Dermis blood vessel endothelial cell (primary cell): Measurements from ENCODE around the gene CALHM3. TPM values are rescaled to one million over a fixed set of nuclear protein-coding genes. Genes with fewer than 3 reads are reported as not detected.

Source experiments
- DNase-seq: peaks from one replicate; pipeline ENCODE4 v3.0.0; 2010
- total RNA-seq: library from RNA; depleted of rRNA; stranded (reverse); fragments of >200 nt; gene quantifications from 2 replicates; pipeline ENCODE4 v1.2.3, GENCODE V29; 2014

CALHM3 gene
- total RNA-seq, 1 donor from 2014 or later: not detected

DNA sequence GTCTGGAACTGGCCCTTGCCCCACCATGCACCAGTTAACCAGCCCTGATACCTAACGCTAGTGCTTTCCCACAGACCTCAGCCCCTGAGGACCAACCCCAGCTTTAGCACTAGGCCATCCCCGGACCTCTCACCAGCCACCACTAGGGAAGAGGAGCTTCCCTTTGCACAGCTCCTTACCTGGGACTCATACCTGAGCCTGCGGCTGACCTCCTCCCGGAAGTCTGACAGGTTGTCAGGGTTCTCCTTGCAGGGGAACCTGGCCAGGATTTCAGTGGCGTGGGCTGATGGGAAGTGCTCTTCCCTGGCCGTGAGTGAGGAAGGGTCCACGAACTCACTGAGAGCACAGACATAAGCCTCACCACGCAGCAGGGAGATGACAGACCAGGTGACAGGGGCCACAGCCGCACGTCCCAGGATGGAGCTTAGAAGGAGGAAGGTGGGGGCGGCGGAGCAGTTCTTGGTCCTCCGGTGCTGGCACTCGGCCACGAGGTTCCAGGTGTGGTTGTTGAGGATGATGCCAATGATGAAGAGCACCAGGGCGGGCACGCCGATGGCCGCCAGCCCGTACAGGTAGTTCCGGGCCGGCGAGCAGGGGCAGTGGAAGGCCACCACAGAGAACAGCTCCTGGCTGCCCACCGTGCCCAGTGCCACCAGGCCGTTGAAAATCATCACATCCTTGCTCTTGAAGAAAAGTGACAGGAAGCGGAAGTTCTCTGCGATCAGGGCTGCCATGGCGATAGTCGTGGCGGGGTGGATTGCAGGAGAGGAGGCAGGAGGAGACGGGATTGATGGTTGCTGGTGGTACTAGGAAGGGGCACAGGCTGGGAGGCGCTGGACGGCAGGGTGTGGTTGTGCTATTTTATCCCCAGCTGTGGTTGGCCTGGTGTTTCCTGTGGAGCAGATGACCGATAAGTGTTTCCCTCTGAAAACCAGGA, 29.6 kb downstream of the CALHM3 start:
- no peak for DNase-seq

GRCh38 chr10:103448746-103449145, 30.3 kb downstream of the CALHM3 start:
- peak; percentile 55 for DNase-seq

- DNase-seq: no peak
These were observed 31.9 kb downstream of the CALHM3 start for GRCh38 chr10:103447187-103447586.

- DNase-seq: peak; percentile 85
These were observed 33.1 kb downstream of the CALHM3 start for GRCh38 chr10:103445767-103446567.

- DNase-seq: no peak
These were observed 33.7 kb downstream of the CALHM3 start for GRCh38 chr10:103445366-103445765.

DNA sequence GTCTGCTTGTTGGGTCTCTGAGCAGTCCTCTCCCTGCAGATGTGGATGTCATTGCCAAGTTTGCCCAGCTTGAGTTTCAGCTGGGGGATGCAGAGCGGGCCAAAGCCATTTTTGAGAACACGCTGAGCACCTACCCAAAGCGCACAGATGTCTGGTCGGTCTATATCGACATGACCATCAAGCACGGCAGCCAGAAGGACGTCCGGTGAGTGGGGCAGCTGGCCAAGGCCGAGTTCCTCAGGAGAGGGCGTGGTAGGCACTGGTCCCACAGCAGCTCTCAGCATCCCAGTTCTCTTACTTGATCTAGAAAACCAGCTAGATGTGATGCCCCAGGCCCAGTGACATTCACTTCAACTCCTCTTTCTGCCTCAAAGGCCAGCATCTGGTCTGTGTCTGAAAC, 34.6 kb downstream of the CALHM3 start:
- DNase-seq: no peak

DNA sequence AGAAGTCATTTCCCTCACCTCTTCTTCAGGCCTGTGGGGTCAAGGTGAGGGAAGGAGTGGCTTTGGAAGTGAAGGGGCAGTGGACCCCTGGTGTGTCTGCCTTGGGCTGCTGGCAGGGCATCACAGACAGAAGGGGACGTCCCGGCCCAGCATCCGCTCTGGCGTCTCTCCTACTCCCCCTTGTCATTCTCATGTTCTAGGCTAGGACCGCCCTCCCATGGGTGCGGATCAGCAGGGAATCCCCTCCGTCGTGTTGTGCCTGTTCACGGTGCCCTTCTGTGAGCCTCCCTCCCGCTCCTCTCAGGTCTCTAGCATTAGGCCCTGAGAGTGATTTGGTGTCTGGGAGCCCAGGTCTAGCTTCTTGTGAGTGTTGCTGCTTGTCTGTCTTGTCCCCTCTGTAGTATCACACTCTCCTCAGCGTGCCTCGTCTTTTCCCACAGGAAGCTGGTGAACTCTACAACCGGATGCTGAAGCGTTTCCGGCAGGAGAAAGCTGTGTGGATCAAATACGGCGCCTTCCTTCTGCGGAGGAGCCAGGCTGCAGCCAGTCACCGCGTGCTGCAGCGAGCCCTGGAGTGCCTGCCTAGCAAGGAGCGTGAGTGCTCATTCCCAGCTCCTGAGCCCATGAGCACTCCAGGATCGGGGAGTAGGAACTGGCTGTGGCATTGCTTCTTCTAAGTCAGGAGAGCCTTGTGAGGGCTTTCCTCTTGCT, 35.4 kb downstream of the CALHM3 start:
- DNase-seq: peak; percentile 80

DNA sequence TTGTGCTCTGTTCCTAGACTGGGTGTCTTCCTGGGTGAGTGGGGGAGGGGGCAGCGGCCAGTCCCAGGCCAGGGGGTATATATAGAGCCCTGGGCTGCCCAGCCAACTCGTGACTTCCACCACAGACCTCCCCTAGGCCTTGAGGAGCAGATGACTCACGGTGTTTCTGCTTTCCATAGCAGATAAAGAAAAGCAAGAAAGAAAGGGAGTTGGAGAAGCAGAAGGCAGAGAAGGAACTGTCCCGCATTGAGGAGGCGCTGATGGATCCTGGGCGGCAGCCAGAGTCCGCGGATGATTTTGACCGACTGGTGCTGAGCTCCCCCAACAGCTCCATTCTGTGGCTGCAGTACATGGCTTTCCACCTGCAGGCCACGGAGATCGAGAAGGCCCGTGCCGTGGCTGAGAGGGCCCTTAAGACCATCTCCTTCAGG, 37.0 kb downstream of the CALHM3 start:
- DNase-seq: no peak

DNA sequence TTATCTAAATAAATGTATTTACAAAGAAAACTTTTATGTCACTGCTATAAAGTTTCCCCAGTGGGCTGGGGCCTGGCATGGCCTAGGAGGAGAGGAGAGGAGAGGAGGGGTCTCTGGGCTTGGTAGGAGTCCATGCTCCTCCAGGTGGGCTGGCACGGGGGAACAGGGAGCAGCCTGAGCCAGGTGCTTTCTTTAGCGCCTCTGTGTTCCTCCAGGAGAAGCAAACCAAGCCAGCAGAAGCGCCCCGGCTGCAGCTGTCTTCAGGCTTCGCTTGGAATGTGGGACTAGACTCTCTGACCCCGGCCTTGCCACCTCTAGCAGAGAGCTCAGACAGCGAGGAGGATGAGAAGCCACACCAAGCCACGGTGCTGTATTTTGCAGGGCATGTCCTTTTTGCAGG, 37.4 kb downstream of the CALHM3 start:
- DNase-seq: no peak

DNA sequence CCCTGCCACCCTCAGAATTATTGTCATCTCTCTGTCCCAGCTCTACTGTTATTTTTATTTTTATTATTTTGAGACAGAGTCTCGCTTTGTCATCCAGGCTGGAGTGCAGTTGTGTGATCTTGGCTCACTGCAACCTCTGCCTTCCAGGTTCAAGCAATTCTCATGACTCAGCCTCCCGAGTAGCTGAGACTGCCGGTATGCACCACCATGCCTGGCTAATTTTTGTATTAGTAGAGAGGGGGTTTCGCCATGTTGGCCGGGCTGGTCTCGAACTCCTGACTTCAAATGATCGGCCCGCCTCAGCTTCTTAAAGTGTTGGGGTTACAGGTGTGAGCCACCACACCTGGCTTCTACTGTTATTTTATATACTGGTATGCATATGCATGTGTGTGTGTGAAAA, 37.8 kb downstream of the CALHM3 start:
- no peak for DNase-seq

DNA sequence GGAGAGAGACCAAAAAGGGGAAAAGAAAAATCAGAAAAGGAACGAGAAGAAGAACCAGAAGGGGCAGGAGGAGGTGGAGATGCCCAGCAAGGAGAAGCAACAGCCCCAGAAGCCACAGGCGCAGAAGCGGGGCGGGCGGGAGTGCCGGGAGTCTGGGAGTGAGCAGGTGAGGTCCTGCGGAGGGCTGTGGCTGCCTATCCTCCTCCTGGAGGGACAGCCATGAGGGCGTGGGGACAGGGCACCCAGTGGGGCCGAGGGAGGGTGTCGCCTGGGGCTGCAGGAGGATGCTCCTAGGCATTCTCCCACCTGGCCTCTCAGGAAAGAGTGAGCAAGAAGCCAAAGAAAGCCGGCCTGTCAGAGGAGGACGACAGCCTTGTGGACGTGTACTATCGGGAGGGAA, 38.6 kb downstream of the CALHM3 start:
- DNase-seq: no peak

GRCh38 chr10:103439776-103440175, 39.3 kb downstream of the CALHM3 start:
- DNase-seq: no peak

DNA sequence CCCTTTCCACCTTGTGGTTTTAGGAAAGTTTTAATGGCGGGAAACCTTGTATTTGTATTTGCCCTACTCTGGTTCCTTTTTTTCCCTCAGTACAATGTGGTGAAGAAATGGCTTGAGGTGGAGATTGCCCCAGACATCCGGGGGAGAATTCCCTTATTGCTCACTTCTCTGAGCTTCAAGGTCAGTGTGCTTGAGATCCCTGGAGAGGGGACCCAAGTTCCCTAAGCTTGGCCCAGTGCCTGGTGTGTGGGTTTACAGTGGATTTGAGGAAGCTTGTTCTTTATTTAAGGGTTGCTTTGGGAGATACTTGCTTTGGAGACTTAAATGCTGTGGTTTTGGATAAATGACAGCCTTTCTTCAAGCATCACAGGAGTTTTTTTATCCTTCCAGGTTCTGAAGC, 45.2 kb downstream of the CALHM3 start:
- no peak for DNase-seq

GRCh38 chr10:103431902-103432301, 47.1 kb downstream of the CALHM3 start:
- no peak for DNase-seq

DNA sequence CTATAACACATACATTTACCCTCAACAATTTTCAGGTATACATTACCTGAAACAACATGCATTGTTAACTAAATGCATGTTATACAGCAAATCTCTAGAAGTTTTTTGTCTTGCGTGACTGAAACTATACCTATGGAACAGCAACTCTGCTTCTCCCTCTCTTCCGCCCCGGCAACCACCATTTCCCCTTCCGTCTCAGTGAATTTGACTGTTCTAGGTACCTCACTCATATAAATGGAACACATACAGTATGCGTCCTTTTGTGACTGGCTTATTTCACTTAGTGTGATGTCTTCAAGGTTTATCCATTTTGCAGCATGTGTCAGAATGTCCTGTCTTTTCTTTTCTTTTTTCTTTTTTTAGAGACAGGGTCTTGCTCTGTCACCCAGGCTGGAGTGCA, 49.4 kb downstream of the CALHM3 start:
- no peak for DNase-seq

DNA sequence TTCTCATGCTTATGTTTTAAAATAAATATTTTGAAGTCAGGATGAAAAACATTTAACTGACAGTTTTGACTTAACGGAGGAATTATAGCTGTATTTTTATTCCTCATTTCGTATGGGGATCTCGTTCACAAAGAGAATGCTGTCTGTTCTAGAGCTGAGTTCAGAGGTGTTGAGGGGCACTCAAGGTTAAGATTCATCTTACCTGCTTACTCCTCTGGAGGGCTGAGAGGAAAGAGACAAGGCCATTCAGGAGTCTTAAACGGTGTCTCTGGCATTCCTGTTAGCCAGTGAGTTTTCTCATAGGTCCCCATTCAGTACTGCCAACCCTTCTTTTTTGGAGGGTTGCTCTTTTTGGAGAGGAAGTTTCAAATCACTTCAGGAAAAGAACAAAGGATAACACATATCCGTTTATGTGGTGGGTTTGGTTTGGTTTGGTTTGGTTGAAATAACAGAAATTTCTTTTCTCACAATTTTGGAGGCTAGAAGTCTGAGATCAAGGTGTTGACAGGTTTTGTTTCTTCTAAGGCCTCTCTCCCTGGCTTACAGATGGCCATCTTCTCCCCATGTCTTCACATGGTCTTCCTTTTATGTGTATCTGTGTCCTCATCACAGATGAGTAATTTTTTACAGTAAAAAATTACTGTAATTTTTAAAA, 49.9 kb downstream of the CALHM3 start:
- no peak for DNase-seq

DNA sequence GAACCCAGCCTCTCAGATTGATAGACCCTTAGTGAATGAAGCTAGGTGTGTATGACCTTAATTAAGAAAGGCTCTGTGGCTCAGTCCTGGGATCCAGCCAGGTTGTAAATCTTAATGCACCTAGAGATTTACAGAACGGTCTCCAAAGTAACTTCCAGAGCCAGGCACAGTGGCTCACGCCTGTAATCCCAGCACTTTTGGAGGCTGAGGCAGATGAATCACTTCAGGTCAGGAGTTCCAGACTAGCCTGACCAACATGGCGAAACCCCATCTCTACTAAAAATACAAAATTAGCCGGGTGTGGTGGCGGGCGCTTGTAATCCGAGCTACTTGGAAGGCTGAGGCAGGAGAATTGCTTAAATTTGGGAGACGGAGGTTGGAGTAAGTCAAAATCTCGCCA, 51.2 kb downstream of the CALHM3 start:
- no peak for DNase-seq

DNA sequence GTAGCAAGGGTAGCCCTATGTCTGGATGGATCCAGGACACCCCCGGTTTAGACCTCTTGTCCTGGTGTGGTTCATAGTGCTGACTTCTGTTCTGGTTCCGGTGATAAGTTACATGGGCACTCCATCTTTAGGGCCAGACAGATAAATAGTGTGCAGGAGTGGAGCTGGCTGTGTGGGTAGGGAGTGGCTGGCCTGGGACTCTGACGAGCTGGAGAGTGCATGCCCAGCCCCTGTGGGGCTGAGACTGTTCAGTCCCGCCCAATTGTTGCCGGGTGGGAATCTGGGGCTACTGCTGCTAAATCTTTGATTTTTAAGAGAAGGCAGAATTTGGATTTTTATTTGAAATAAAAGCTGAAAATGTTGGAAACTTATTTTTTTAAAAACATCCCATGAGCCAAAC, 55.3 kb downstream of the CALHM3 start:
- no peak for DNase-seq
